Neural cell (in vitro differentiated cells): ENCODE data around the gene CRKL. TPM values are rescaled to one million over a fixed set of nuclear protein-coding genes. Genes with fewer than 3 reads are reported as not detected.

Source experiments
- H2AFZ ChIP-seq: fragments of 200-600, 300-800 bp; sonication (generic), shearing (Covaris generic); 2 replicates; pipeline ENCODE4 v1.6.0; 2014; ENCODE audit warnings: low read depth, mild to moderate bottlenecking, antibody characterized with exemption, low read length, moderate library complexity
- H3F3A ChIP-seq: fragments of 200-600 bp; shearing (Covaris generic); 2 replicates; pipeline ENCODE4 v1.6.1; 2016; ENCODE audit warnings: mild to moderate bottlenecking, moderate library complexity, mixed read lengths, antibody characterized with exemption, low read length; ENCODE audit not compliant: insufficient read depth, poor library complexity, severe bottlenecking
- H3K27ac ChIP-seq: fragments of 200-600, 300-800 bp; sonication (generic), shearing (Covaris generic); 2 replicates; pipeline ENCODE4 v1.5.1; 2014; ENCODE audit warnings: mild to moderate bottlenecking, low read length, moderate library complexity
- H3K27me3 ChIP-seq: fragments of 300-800, 200-600 bp; sonication (generic), shearing (Covaris generic); 2 replicates; pipeline ENCODE4 v1.6.0; 2014; ENCODE audit warnings: mild to moderate bottlenecking, low read depth, low read length, moderate library complexity; ENCODE audit not compliant: insufficient read depth
- H3K36me3 ChIP-seq: fragments of 300-800, 200-600 bp; sonication (generic), shearing (Covaris generic); 2 replicates; pipeline ENCODE4 v1.5.1; 2014; ENCODE audit warnings: mild to moderate bottlenecking, antibody characterized with exemption, low read length, moderate library complexity; ENCODE audit not compliant: insufficient read depth
- H3K4me2 ChIP-seq: fragments of 300-800, 200-600 bp; sonication (generic), shearing (Covaris generic); 2 replicates; pipeline ENCODE4 v1.6.0; 2014; ENCODE audit warnings: mild to moderate bottlenecking, low read length
- H3K4me3 ChIP-seq: fragments of 300-800, 200-600 bp; sonication (generic), shearing (Covaris generic); 2 replicates; pipeline ENCODE4 v1.5.1; 2014; ENCODE audit warnings: mild to moderate bottlenecking, low read length, moderate library complexity
- H3K79me2 ChIP-seq: fragments of 200-600 bp; shearing (Covaris generic); replicated peaks from 2 replicates; pipeline ENCODE4 v1.6.0; 2014; ENCODE audit warnings: mild to moderate bottlenecking, low read length, moderate library complexity; ENCODE audit not compliant: insufficient read depth
- H3K9ac ChIP-seq: fragments of 300-800, 200-600 bp; sonication (generic), shearing (Covaris generic); 2 replicates; pipeline ENCODE4 v1.6.1; 2016; ENCODE audit warnings: mild to moderate bottlenecking, low read length, mixed read lengths
- H3K9me2 ChIP-seq: fragments of 200-600 bp; shearing (Covaris generic); 2 replicates; pipeline ENCODE4 v1.6.1; 2016; ENCODE audit warnings: mild to moderate bottlenecking, low read length, mixed read lengths; ENCODE audit not compliant: insufficient read depth
- H3K9me3 ChIP-seq: fragments of 200-600, 300-800 bp; sonication (generic), shearing (Covaris generic); 2 replicates; pipeline ENCODE4 v1.6.1; 2016; ENCODE audit warnings: mild to moderate bottlenecking, mixed run types, low read length, moderate library complexity, mixed read lengths
- H4K20me1 ChIP-seq: fragments of 200-600 bp; shearing (Covaris generic); 2 replicates; pipeline ENCODE4 v1.6.1; 2016; ENCODE audit warnings: mild to moderate bottlenecking, mixed run types; ENCODE audit not compliant: insufficient read depth
- CTCF ChIP-seq: fragments of 450-650 bp; IDR thresholded peaks from 2 replicates; pipeline ENCODE4 v1.5.1; 2014; ENCODE audit warnings: antibody characterized with exemption, mild to moderate bottlenecking, moderate library complexity; ENCODE audit not compliant: poor library complexity, severe bottlenecking
- EP300 ChIP-seq: fragments of 450-650 bp; conservative IDR thresholded peaks from 2 replicates; pipeline ENCODE4 v1.6.1; 2014; ENCODE audit warnings: antibody characterized with exemption, mild to moderate bottlenecking, moderate library complexity; ENCODE audit not compliant: poor library complexity, severe bottlenecking
- EZH2 ChIP-seq: fragments of 200-600, 300-800 bp; shearing (Covaris generic), sonication (generic); IDR thresholded peaks from 2 replicates; pipeline ENCODE4 v1.6.1; 2014; ENCODE audit warnings: antibody characterized with exemption, low read length, borderline replicate concordance, mild to moderate bottlenecking; ENCODE audit not compliant: insufficient read depth, poor library complexity, severe bottlenecking
- MXI1 ChIP-seq: fragments of 450-650 bp; conservative IDR thresholded peaks from 2 replicates; pipeline ENCODE4 v1.6.1; 2014; ENCODE audit warnings: antibody characterized with exemption, mild to moderate bottlenecking; ENCODE audit not compliant: poor library complexity, severe bottlenecking
- POLR2AphosphoS5 ChIP-seq: IDR thresholded peaks from 2 replicates; pipeline ENCODE4 v1.6.1; 2012
- RAD21 ChIP-seq: fragments of 450-650 bp; conservative IDR thresholded peaks from 2 replicates; pipeline ENCODE4 v1.6.1; 2014; ENCODE audit warnings: antibody characterized with exemption, mild to moderate bottlenecking, moderate library complexity
- REST ChIP-seq: IDR thresholded peaks from 2 replicates; pipeline ENCODE4 v1.6.1; 2012; ENCODE audit warnings: borderline replicate concordance
- SMC3 ChIP-seq: fragments of 450-650 bp; conservative IDR thresholded peaks from 2 replicates; pipeline ENCODE4 v1.6.1; 2014; ENCODE audit warnings: antibody characterized with exemption, mild to moderate bottlenecking, moderate library complexity; ENCODE audit not compliant: poor library complexity
- TAF1 ChIP-seq: IDR thresholded peaks from 2 replicates; pipeline ENCODE4 v1.6.1; 2012; ENCODE audit warnings: low read depth
- polyA plus RNA-seq: library from polyadenylated mRNA; depleted of rRNA; stranded (reverse); fragments of >200 nt; gene quantifications from 2 replicates; pipeline ENCODE4 v1.2.3, GENCODE V29; 2014

The CRKL gene
- polyA plus RNA-seq, 1 donor from 2014 or later = 46.8 TPM

GRCh38 chr22:20977516-20978170 lies 60.4 kb downstream of the CRKL start:
- Histone ChIP-seq H3K27me3 (no peaks in the 10 kb centered on the region), H3K9ac (no peak overlapping the region), H4K20me1 (no peaks in the 10 kb centered on the region), H3K4me3 (no peak overlapping the region), H3K4me2 (no peak overlapping the region), H3F3A (no peaks in the 10 kb centered on the region), H3K36me3 (no peaks in the 10 kb centered on the region), H3K79me2 (no peaks in the 10 kb centered on the region), H2AFZ (no peak overlapping the region), H3K27ac (no peak overlapping the region), H3K9me3 (no peaks in the 10 kb centered on the region), H3K9me2 (no peaks in the 10 kb centered on the region)
- no peak for TF ChIP-seq SMC3

GRCh38 chr22:20978419-20978818 lies 61.2 kb downstream of the CRKL start:
- Histone ChIP-seq H3K9ac (no peak overlapping the region), H2AFZ (no peak overlapping the region), H3K36me3 (no peaks in the 10 kb centered on the region), H3K4me2 (no peak overlapping the region), H3K9me3 (no peaks in the 10 kb centered on the region), H3F3A (no peaks in the 10 kb centered on the region), H3K27ac (no peak overlapping the region), H3K27me3 (no peaks in the 10 kb centered on the region), H3K79me2 (no peaks in the 10 kb centered on the region), H3K9me2 (no peaks in the 10 kb centered on the region), H3K4me3 (no peak overlapping the region), H4K20me1 (no peaks in the 10 kb centered on the region)
- TF ChIP-seq CTCF (no peak), SMC3 (no peak), EZH2 (no peak), RAD21 (no peak), POLR2AphosphoS5 (no peak), TAF1 (no peak), REST (no peak)

- TF ChIP-seq POLR2AphosphoS5 (no peak), EP300 (no peak), CTCF (no peak), TAF1 (no peak), MXI1 (no peak), EZH2 (no peak), SMC3 (no peak), RAD21 (no peak), REST (no peak)
- Histone ChIP-seq H3K27me3 (no peaks in the 10 kb centered on the region), H3K4me2 (no peak overlapping the region), H4K20me1 (no peaks in the 10 kb centered on the region), H3K9me3 (no peaks in the 10 kb centered on the region), H3K4me3 (no peak overlapping the region), H3K9ac (no peak overlapping the region), H3K36me3 (no peaks in the 10 kb centered on the region), H2AFZ (no peak overlapping the region), H3F3A (no peaks in the 10 kb centered on the region), H3K79me2 (no peaks in the 10 kb centered on the region), H3K9me2 (no peaks in the 10 kb centered on the region), H3K27ac (no peak overlapping the region)
These were observed 62.1 kb downstream of the CRKL start for GRCh38 chr22:20979243-20979809.
